ENCODE data around the gene CACNA2D2.

- TF ChIP-seq, protein P1, sequence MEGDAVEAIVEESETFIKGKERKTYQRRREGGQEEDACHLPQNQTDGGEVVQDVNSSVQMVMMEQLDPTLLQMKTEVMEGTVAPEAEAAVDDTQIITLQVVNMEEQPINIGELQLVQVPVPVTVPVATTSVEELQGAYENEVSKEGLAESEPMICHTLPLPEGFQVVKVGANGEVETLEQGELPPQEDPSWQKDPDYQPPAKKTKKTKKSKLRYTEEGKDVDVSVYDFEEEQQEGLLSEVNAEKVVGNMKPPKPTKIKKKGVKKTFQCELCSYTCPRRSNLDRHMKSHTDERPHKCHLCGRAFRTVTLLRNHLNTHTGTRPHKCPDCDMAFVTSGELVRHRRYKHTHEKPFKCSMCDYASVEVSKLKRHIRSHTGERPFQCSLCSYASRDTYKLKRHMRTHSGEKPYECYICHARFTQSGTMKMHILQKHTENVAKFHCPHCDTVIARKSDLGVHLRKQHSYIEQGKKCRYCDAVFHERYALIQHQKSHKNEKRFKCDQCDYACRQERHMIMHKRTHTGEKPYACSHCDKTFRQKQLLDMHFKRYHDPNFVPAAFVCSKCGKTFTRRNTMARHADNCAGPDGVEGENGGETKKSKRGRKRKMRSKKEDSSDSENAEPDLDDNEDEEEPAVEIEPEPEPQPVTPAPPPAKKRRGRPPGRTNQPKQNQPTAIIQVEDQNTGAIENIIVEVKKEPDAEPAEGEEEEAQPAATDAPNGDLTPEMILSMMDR (IDR thresholded peaks at IDR 0.05): no peak
- TF ChIP-seq EP300 (IDR thresholded peaks at IDR 0.05): no peak
These were observed 164.5 kb downstream of the CACNA2D2 start for GRCh38 chr3:50338965-50339364.
